HG02623 (cell line): ENCODE measurements around the gene MARS2.
"Not testable (repeated sequence)": the region's sequence is repeated elsewhere in the genome, so short reads cannot be mapped to it uniquely, and the experiment has no call there.

Experiments used
- ATAC-seq: cut with Tn5 transposase; IDR thresholded peaks from one replicate; pipeline ENCODE4 v1.9.1; 2021; ENCODE audit warnings: moderate library complexity; ENCODE audit not compliant: unreplicated experiment

Gene MARS2

DNA sequence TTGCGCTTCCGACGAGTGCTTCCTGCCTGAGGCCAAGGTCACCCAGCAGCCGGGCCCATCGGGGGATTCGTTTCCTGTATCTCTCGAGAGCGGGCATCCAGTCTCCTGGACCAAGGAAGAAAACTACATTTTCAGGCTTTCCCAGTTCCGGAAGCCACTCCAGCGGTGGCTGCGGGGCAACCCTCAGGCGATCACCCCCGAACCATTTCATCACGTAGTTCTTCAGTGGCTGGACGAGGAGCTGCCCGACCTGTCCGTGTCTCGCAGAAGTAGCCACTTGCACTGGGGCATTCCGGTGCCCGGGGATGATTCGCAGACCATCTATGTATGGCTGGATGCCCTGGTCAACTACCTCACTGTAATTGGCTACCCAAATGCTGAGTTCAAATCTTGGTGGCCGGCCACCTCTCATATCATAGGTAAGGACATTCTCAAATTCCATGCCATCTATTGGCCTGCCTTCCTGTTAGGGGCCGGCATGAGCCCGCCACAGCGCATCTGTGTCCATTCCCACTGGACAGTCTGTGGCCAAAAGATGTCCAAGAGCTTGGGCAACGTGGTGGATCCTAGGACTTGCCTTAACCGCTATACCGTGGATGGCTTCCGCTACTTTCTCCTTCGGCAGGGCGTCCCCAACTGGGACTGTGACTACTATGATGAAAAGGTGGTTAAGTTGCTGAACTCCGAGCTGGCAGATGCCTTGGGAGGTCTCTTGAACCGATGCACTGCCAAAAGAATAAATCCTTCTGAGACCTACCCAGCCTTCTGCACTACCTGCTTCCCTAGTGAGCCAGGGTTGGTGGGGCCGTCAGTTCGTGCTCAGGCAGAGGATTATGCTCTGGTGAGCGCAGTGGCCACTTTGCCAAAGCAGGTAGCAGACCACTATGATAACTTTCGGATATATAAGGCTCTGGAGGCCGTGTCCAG is 1.0 kb downstream of the MARS2 start:
- no peak for ATAC-seq

DNA sequence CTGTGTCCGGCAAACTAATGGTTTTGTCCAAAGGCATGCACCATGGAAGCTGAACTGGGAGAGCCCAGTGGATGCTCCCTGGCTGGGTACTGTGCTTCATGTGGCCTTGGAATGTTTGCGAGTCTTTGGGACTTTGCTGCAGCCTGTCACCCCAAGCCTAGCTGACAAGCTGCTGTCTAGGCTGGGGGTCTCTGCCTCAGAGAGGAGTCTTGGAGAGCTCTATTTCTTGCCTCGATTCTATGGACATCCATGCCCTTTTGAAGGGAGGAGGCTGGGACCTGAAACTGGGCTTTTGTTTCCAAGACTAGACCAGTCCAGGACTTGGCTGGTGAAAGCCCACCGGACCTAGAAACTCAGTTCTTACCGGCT is 1.7 kb downstream of the MARS2 start:
- no peak for ATAC-seq

DNA sequence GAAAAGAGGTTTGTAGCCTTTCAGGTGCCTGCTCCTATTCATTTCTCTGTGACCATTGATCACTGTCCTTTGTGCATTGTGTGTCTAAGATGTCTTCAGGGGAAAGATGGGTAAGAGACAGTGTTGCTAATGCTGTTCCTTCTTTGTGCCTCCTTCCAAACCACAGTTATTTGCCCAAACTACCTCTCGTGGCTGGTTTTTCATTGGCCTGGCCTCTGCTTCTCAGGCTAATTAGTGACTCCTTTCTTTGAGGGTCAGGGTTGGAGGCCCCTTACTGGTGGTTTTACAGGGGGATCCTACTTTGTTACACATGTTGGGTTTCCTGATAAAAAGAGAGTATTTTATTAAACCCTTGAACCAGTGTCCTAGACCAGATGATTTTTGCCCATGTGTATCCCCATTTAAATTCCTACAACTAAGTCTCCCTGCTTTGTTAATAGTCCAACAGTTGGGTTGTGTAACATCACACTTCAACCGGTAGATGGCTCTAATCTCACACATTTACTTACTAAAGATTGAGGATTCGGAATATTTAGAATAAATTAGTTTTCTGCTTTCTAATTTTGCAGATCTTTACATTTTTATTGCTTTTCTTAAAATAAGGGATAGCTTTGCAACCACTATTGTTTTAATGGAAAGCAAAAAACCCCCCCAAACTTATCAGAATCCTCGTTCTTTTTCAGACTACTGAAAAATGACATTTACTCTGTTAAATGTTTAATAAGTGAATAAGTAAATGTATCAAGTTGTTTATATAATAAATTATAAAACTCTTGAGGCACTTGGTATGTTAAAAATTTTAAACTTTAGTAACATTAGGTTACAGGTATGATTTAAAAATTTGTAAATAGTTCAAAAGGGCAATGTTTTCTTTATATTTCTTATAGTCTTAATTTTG is 2.4 kb downstream of the MARS2 start:
- no peak for ATAC-seq

DNA sequence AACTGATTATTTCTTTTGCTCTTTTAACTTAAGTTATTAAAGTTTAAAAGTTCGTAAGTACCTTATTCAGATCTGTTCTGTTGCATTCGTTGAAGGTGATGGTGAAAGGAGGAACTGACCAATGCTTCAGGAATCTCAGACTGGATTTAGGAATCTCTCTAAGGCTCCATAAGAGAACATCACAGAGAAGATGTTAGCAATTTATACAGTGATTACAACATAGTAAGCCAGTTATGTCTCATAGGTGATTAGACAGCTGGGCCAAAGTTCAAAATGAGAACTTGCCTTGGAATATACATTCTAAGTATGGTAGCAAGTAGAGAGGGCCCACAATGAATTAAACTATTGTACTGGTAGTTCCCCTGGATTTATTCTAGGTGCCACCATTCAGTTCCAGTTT is 3.2 kb downstream of the MARS2 start:
- ATAC-seq = no peak

DNA sequence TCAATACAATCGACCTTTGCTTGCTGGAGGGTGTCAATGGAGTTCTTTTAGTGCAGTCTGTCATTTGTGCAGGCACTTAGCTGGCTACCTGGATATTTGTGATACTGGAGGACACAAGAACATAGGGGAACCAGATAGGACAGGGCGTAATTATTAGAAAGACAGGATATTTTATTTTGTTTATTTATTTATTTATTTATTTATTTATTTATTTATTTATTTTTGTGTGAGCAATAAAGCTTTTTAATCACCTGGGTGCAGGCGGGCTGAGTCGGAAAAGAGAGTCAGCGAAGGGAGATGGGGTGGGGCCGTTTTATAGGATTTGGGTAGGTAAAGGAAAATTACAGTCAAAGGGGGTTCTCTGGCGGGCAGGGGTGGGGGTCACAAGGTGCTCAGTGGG is 4.0 kb downstream of the MARS2 start:
- ATAC-seq = not testable (repeated sequence)

DNA sequence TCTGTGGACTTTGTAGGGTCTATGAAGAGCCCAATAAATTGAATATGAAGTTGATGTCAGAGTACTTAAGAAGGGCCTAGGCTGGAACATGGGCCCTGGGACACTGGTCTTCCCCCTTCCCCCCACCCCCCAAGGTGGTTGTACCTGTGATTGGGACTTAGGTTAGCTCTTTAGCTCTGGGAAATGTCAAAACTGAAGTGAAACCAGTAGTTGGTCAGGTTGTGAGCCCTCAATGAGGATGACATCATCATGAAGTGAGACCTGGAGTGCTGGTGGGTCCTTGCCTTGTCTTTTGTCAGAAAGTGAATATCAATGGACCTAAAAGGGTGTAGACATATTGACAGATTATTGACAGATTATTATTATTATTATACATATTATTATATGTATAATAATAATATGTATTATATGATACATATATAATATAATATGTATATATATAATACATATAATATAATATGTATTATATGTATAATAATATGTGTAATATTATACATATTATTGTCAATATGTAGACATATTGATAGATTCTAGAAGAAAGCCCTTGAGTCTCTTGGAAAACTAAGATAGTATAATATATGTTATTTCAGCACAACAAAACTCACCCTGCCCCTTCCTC is 5.4 kb downstream of the MARS2 start:
- peak; percentile 85 for ATAC-seq

DNA sequence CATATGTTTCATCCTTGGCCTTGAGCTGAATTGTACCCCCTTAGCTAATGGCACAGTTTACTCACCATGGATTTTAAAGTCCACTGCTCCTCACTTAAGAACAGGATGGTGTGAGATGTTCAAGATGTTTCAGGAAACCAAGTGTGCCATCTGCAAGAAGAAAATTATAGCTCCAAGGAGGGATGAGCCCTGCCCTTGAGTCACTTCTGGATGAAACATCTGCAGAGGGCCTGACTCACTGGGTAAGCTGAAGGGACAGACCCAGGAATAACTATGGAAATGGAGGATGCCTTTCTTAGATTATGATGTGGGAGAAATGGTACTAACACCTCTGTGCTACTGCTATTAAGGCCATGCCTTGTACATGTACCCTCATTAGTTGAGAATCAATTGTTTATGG is 6.4 kb downstream of the MARS2 start:
- no peak for ATAC-seq

DNA sequence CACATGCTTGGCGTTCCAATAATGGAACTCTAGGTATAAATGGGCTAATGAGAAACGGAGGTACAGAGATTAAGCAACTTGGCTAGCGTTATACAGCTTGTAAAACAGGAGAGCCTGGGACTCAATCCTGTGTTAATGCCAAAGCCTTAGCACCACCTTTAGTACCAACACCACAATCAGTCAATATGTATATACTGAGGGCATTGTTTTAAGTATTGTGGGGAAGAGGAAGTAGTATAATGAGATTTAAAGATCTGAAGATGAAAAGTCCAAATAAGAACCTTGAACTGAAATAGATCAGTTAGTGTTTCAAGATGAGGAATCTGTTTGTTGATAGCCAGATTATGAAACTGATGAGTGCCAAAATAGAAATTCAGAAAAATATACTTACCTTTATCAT is 8.1 kb downstream of the MARS2 start:
- no peak for ATAC-seq

DNA sequence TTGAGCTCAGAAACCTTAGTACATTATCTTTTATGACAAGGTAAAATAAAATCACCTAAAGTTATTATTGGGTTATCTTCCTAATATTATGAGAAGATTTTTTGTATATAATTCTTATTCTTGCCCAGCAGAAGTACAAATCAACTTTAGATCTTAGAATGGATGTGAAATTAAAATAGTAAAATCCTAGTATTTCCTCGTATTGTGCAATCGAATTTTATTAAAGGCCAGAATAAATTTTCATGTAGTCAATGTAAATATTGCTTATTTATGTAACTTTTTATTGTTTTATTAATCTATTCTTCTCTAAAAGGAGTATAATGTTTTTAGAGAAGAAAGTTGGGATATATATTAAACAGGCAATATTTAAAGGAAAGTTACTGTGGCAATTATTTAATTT is 12.7 kb downstream of the MARS2 start:
- ATAC-seq = no peak

DNA sequence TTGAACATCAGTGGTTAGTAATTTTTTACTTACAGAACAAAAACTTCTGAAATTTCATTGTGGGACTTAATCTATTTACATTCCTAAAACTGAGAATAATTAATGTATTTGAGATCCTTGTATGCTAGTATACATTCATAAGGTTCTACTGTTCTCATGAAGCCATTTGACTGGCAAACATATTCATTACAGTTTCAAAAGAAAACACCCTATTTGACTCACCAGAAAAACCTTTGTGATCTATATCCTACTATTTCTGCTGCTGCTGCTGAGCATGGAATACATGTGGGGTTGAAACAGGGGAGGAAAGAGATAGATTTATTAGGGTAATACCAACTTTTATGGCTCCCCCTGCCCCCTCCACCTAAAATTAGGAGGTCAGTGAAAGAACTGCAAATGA is 21.8 kb downstream of the MARS2 start:
- ATAC-seq = no peak

DNA sequence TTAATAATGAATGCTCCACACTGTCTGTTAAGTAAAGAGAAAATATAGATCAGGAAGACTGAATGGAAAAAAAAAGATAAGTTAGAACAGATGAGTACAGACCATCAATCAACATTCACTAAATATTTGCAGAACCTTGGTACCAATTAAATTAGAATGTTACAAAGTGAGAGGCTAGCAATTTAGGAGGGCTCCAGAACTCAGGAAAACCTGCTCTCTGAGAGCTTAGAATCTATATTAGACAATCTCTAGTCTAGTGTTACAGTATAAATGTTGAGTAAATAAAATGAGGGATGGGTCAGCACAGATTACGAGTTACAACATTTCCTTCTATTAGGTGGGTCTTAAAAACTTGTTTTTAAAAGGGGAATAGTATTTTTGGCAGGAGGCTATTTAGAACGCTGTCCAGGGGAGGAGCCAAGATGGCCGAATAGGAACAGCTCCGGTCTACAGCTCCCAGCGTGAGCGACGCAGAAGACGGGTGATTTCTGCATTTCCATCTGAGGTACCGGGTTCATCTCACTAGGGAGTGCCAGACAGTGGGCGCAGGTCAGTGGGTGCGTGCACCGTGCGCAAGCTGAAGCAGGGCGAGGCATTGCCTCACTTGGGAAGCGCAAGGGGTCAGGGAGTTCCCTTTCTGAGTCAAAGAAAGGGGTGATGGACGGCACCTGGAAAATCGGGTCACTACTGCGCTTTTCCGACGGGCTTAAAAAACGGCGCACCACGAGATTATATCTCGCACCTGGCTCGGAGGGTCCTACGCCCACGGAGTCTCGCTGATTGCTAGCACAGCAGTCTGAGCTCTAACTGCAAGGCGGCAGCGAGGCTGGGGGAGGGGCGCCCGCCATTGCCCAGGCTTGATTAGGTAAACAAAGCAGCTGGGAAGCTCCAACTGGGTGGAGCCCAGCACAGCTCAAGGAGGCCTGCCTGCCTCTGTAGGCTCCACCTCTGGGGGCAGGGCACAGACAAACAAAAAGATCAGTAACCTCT is 23.7 kb downstream of the MARS2 start:
- ATAC-seq = not testable (repeated sequence)

DNA sequence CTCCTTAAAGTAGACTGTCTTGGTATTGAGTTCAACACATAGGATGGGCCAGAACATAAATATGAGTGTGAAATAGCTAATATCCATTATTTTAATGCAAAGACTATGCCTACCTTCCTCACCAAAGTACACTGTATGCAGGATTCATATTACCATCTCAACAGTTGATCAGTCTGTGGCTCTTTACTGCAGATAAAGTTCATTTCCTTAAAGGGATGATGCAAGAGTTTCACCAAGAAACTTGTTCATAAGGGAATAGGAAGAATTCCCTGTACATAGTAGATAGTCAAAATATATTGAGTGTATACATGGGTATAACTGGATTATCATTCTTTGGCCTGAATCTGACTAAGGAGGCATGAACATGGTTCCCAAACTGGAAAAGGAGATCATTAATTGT is 35.0 kb downstream of the MARS2 start:
- no peak for ATAC-seq
